ENCODE data around the gene SIRPG. TPM values are rescaled to one million over a fixed set of nuclear protein-coding genes. Genes with fewer than 3 reads are reported as not detected.
"Not testable (repeated sequence)": the region's sequence is repeated elsewhere in the genome, so short reads cannot be mapped to it uniquely, and the experiment has no call there.

Gene SIRPG
- total and polyA plus RNA-seq, 4 donors = not detected

DNA sequence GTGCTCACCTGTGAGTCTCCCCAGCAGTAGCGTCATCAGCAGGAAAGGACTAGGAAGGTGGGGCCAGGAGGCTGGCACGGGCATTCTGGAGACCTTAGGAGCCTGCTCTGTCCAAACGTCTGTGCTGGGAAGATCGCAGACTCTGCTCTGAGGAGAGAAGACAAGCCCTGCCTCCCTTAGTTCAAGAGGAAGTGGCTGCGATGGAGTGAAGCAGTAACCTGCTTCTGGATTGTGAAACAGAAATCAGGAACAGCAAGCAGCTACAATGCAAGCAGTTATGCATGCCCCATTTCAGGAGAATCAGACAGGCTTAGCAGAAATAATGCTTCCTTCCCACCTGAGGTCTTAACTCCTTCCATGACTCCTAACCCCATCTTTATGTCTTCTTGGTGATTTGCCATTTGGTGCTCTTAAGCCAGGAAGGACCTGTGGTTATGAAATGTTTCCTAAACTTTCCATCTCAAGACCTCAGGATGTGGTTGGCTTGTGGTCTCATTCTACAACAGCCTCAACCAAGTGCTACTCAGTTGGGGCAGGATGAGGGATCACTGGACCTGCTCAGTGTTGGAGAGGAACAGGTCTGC lies 37.6 kb downstream of the SIRPG start, which contains the start of gene SIRPB1:
SIRPB1 (minus strand) TSS at position 149 of the 584 bp plus-strand sequence; CDS start at position 84, 65 bp downstream.
- no peaks in the 10 kb centered on the region for H3K27me3 ChIP-seq (ENCODE audit: control insufficient read depth, insufficient read depth, low read length)
- no peak within 1 kb of the TSS for H3K27ac ChIP-seq (ENCODE audit: low read depth, low read length)
- peak in 2 of 6 donors; percentile 0 for DNase-seq (ENCODE audit: low read depth in 4 of 6, low spot score in 6 of 6)
- whole genome bisulfite sequencing (ENCODE audit: insufficient coverage) = 70% methylated on average over 4 of the region's 5 CpGs
- no peaks in the 10 kb centered on the region for H3K4me1 ChIP-seq (ENCODE audit: control insufficient read depth, insufficient read depth, low read length)
- no peaks in the 10 kb centered on the region for H3K36me3 ChIP-seq (ENCODE audit: control insufficient read depth, insufficient read depth, low read length)
- no peaks in the 10 kb centered on the region for H3K9me3 ChIP-seq (ENCODE audit: control insufficient read depth, insufficient read depth, low read length)
- no peak within 1 kb of the TSS for H3K4me3 ChIP-seq (ENCODE audit: low read depth, low read length)

DNA sequence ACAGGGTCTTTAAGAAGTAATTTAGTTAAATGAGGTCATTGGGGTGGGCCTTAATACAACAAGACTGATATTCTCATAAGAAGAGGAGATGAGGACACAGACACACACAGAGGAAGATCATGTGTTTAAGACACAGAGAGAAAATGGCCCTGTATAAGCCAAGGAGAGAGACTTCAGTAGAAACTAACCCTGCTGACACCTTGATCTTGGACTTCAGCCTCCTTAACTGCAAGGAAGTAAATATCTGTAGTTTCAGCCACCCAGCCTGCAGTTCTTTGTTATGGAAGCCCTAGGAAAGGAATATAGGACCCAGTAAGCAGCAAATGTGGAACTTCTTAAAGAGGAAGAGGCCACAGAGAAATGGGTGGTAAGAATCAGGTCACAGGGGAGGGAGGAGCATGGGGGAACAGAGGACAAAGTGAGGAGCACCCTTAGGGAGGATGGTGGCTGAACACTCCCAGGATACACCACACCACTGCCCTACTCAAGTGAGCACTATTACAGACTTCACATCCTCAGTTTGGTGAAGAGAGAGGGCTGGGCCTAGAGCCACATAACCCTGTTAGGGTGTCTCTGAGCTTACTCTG lies 38.5 kb downstream of the SIRPG start:
- peak in 2 of 6 donors; percentile 0 for DNase-seq (ENCODE audit: low read depth in 4 of 6, low spot score in 6 of 6)
- no peaks in the 10 kb centered on the region for H3K36me3 ChIP-seq (ENCODE audit: control insufficient read depth, insufficient read depth, low read length)
- no peaks in the 10 kb centered on the region for H3K9me3 ChIP-seq (ENCODE audit: control insufficient read depth, insufficient read depth, low read length)
- H3K4me3 ChIP-seq (ENCODE audit: low read depth, low read length) = no peak overlapping the region
- H3K27ac ChIP-seq (ENCODE audit: low read depth, low read length) = no peak overlapping the region
- H3K4me1 ChIP-seq (ENCODE audit: control insufficient read depth, insufficient read depth, low read length) = no peaks in the 10 kb centered on the region
- no peaks in the 10 kb centered on the region for H3K27me3 ChIP-seq (ENCODE audit: control insufficient read depth, insufficient read depth, low read length)

DNA sequence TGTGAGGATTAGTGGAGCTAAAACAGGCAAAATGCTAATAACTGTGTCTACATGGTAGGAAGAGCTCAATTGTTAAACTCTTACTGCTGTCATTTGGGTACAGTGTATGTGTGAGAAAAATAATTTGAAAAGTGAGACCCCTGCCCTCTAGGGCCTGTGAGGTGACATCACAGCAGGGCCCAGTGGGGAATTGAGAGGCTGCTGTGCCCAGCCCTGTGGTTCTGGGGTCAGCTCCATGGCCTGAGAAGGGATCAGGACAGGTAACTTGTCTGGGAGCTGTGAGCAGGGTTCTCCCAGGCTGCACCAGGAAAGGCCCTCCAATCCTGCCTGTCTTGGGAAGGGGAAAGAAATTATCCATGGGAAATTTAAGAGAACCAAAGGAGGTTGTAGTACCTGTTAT lies 39.1 kb downstream of the SIRPG start:
- no peaks in the 10 kb centered on the region for H3K9me3 ChIP-seq (ENCODE audit: control insufficient read depth, insufficient read depth, low read length)
- H3K4me1 ChIP-seq (ENCODE audit: control insufficient read depth, insufficient read depth, low read length) = no peaks in the 10 kb centered on the region
- no peaks in the 10 kb centered on the region for H3K36me3 ChIP-seq (ENCODE audit: control insufficient read depth, insufficient read depth, low read length)
- H3K27me3 ChIP-seq (ENCODE audit: control insufficient read depth, insufficient read depth, low read length) = no peaks in the 10 kb centered on the region
- no peak overlapping the region for H3K27ac ChIP-seq (ENCODE audit: low read depth, low read length)
- H3K4me3 ChIP-seq (ENCODE audit: low read depth, low read length) = no peak overlapping the region
- peak in 1 of 6 donors; percentile 0 for DNase-seq (ENCODE audit: low read depth in 4 of 6, low spot score in 6 of 6)

DNA sequence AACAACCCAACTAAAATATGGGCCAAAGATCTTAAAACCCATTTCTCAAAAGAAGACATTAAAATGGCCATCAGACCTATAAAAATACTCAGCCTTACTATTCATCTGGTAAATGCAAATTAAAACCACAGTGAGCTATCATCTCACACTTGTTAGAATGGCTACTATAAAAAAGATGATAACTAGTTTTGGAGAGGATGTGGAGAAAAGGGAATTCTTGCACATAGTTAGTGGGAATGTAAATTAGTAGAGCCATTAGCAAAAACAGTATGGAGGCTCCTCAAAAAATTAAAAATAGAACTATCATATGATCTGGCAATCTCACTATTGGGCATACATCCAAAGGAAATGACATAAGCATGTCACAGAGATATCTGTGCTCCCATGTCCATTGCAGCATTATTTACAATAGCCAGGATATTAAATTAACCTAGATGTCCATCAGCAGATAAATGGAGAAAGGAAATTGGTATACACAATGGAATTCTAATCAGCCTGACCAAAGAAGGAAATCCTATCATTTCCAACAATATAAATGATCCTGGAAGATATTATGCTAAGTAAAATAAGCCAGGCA lies 40.6 kb downstream of the SIRPG start:
- no peak overlapping the region for H3K4me3 ChIP-seq (ENCODE audit: low read depth, low read length)
- H3K36me3 ChIP-seq (ENCODE audit: control insufficient read depth, insufficient read depth, low read length) = no peaks in the 10 kb centered on the region
- no peaks in the 10 kb centered on the region for H3K9me3 ChIP-seq (ENCODE audit: control insufficient read depth, insufficient read depth, low read length)
- H3K4me1 ChIP-seq (ENCODE audit: control insufficient read depth, insufficient read depth, low read length) = no peaks in the 10 kb centered on the region
- no peak overlapping the region for H3K27ac ChIP-seq (ENCODE audit: low read depth, low read length)
- peak in 1 of 6 donors; percentile 0 for DNase-seq (ENCODE audit: low read depth in 4 of 6, low spot score in 6 of 6)
- H3K27me3 ChIP-seq (ENCODE audit: control insufficient read depth, insufficient read depth, low read length) = no peaks in the 10 kb centered on the region

DNA sequence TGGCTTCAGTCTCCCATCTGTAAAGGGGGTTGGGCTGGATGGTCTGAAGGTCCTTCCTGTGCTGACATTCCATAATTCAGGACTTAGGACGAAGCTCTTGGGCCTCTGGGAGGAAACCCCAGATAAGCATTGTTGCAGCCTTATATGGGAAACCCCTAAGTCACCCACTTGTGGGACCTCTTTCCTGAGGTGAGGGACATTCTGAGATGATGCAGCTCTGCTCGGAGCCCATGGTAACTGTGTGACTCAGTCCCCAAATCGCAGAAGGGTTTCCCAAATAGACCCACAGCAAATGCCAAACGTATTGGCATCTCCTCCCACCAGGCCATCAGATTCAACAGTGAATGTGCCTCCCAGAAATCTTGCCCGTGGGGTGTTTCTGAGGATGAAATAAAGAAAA lies 47.2 kb downstream of the SIRPG start:
- not testable (repeated sequence) for H3K27me3 ChIP-seq (ENCODE audit: control insufficient read depth, insufficient read depth, low read length); H3K27ac ChIP-seq (ENCODE audit: low read depth, low read length); H3K4me3 ChIP-seq (ENCODE audit: low read depth, low read length); H3K4me1 ChIP-seq (ENCODE audit: control insufficient read depth, insufficient read depth, low read length); H3K36me3 ChIP-seq (ENCODE audit: control insufficient read depth, insufficient read depth, low read length); DNase-seq (ENCODE audit: low read depth in 4 of 6, low spot score in 6 of 6); H3K9me3 ChIP-seq (ENCODE audit: control insufficient read depth, insufficient read depth, low read length)
- WGBS (ENCODE audit: insufficient coverage) = no CpG with 5 or more reads among the region's 5 CpGs

DNA sequence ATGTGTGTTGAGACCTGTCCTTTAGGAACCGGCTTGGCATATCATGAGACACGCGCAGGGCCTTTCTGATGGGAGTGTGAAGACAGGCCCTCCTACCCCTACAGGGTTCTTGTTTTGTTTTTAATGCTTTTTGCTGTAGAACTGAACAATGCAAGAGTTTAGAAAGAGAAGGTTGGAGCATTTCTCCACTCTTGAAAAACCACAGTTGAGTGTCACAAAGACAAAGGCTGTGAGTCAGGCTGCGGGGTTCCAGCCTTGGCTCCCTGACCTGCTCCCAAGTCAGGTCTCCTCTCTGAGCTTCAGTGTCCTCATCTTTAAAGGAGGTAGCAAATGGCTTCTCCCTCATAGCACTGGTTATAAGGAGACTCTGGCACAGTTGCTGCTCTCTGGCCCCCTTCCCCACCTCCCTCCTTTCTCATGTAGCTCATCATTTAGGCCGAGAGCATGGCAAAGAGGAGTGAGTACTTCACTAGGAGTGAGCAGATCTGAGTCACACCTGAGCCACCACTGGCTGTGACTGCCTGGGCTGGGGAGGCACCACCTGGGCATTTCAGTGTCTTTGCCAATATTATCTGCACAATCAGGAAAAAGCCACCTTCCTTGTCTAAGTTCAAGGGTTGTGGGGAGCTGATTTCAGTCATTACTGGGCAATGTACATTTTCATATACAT lies 48.8 kb downstream of the SIRPG start:
- WGBS (ENCODE audit: insufficient coverage) = no CpG with 5 or more reads among the region's 5 CpGs
- H3K4me1 ChIP-seq (ENCODE audit: control insufficient read depth, insufficient read depth, low read length); H3K9me3 ChIP-seq (ENCODE audit: control insufficient read depth, insufficient read depth, low read length); DNase-seq (ENCODE audit: low read depth in 4 of 6, low spot score in 6 of 6); H3K27ac ChIP-seq (ENCODE audit: low read depth, low read length); H3K27me3 ChIP-seq (ENCODE audit: control insufficient read depth, insufficient read depth, low read length); H3K36me3 ChIP-seq (ENCODE audit: control insufficient read depth, insufficient read depth, low read length); H3K4me3 ChIP-seq (ENCODE audit: low read depth, low read length): not testable (repeated sequence)

DNA sequence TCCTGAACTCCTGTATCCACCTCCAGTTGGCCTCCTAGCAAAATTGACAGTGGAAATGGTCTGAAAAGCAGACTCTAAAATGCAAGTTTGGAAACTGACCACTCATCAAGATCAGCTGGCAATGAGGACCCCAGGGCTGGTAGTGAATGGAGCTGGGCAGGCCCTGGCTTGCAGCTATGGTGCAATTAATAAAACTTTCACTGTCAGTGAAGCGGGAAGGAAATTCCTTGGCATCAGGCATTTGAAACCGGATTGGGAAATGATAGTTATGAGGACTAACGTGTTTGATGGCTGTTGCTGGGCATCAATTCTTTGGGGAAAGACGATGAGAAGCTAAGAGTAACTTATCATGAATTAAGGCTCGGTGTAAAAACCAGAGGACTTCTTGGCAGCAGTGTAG lies 56.8 kb downstream of the SIRPG start:
- H3K9me3 ChIP-seq (ENCODE audit: control insufficient read depth, insufficient read depth, low read length) = no peaks in the 10 kb centered on the region
- no CpG with 5 or more reads among the region's 5 CpGs for WGBS (ENCODE audit: insufficient coverage)

DNA sequence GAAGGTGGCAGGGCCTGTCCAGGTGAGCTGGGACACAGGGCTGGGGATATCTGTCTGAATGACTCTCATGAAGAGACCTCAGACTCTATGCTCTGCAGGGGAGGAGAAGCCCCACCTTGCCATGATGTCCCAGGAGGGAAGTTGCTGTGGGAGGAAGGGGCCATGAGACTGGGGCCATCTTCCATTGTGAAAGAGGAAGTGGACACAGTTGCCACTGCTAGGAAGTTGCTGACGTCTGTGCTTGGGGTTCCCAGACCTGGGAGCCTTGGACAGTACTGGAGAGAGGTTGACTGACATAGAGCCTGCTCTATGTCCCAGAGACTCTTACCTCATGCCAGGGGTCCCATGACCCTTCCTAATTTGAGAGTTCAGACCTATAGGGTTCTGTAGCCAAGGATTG lies 62.2 kb downstream of the SIRPG start:
- Histone ChIP-seq H3K9me3 (ENCODE audit: control insufficient read depth, insufficient read depth, low read length) (no peaks in the 10 kb centered on the region), H3K27ac (ENCODE audit: low read depth, low read length) (no peak overlapping the region), H3K4me1 (ENCODE audit: control insufficient read depth, insufficient read depth, low read length) (no peaks in the 10 kb centered on the region), H3K36me3 (ENCODE audit: control insufficient read depth, insufficient read depth, low read length) (no peaks in the 10 kb centered on the region), H3K4me3 (ENCODE audit: low read depth, low read length) (no peak overlapping the region), H3K27me3 (ENCODE audit: control insufficient read depth, insufficient read depth, low read length) (no peaks in the 10 kb centered on the region)
- DNase-seq (ENCODE audit: low read depth in 4 of 6, low spot score in 6 of 6) = no peak
- WGBS (ENCODE audit: insufficient coverage) = no CpG with 5 or more reads among the region's 1 CpG

More for the DNA sequence above, 56.8 kb downstream of the SIRPG start:
- DNase-seq (ENCODE audit: low read depth in 4 of 6, low spot score in 6 of 6) = no peak
- Histone ChIP-seq H3K36me3 (ENCODE audit: control insufficient read depth, insufficient read depth, low read length) (no peaks in the 10 kb centered on the region), H3K4me1 (ENCODE audit: control insufficient read depth, insufficient read depth, low read length) (no peaks in the 10 kb centered on the region), H3K4me3 (ENCODE audit: low read depth, low read length) (no peak overlapping the region), H3K27me3 (ENCODE audit: control insufficient read depth, insufficient read depth, low read length) (no peaks in the 10 kb centered on the region), H3K27ac (ENCODE audit: low read depth, low read length) (no peak overlapping the region)

DNA sequence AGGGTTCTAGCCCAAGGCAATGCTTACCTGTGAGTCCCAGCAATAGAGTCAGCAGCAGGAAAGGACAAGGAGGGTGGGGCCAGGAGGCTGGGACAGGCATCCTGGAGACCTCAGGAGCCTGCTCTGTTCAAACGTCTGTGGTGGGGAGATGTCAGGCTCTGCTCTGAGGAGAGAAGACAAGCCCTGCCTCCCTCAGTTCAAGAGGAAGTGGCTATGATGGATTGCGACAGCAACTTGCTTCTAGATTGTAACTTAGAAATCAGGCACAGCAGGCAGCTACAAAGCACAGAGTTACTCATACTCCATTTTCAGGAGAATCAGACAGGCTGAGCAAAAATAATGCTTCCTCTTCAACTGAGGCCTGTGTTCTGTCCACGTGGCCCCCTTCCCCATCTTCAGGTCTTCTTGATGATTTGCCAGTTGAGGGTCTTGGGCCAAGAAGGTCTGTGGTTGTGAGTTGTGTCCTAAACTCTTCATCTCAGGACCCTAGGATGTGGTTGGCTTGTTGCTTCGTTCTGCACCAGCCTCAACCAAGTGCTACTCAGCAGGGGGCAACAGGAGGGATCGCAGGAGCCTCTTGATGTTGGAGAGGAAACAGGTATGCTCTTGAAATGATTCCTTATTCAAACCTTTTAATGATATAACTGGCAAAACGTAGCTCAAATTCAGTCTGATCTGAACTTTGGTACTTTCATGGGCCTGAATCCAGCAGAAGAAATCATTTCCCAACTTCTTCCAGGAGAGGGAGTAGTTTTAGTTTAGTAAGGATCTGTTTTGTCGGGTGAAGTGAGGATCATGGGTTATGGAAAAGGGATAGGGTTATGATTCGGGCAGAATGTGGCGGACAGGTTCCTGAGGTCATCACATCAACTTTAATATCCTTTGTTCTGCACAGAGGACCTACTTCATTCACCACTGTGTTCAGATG lies 68.8 kb downstream of the SIRPG start:
- no peak overlapping the region for H3K4me3 ChIP-seq (ENCODE audit: low read depth, low read length)
- WGBS (ENCODE audit: insufficient coverage) = no CpG with 5 or more reads among the region's 9 CpGs
- no peaks in the 10 kb centered on the region for H3K27me3 ChIP-seq (ENCODE audit: control insufficient read depth, insufficient read depth, low read length)
- no peak overlapping the region for H3K27ac ChIP-seq (ENCODE audit: low read depth, low read length)
- H3K4me1 ChIP-seq (ENCODE audit: control insufficient read depth, insufficient read depth, low read length) = no peaks in the 10 kb centered on the region
- H3K36me3 ChIP-seq (ENCODE audit: control insufficient read depth, insufficient read depth, low read length) = no peaks in the 10 kb centered on the region
- H3K9me3 ChIP-seq (ENCODE audit: control insufficient read depth, insufficient read depth, low read length) = no peaks in the 10 kb centered on the region
- DNase-seq (ENCODE audit: low read depth in 4 of 6, low spot score in 6 of 6) = no peak
